Esophagus (tissue), 2 donors: Measurements from ENCODE around the gene RAB6C. TPM values are rescaled to one million over a fixed set of nuclear protein-coding genes. Genes with fewer than 3 reads are reported as not detected.
"Not testable (repeated sequence)": the region's sequence is repeated elsewhere in the genome, so short reads cannot be mapped to it uniquely, and the experiment has no call there.

Experiments used
- H3K27ac ChIP-seq, 2 donors: one replicate each; pipeline ENCODE4 v1.5.1; 2013; ENCODE audit warnings: low read depth in 2 of 2, mild to moderate bottlenecking in 2 of 2, inconsistent platforms in 1 of 2, low read length in 1 of 2, moderate library complexity in 1 of 2
- H3K27me3 ChIP-seq, 2 donors: one replicate each; pipeline ENCODE4 v1.6.1; 2013; ENCODE audit warnings: low read length in 2 of 2, control low read depth in 1 of 2, mild to moderate bottlenecking in 1 of 2; ENCODE audit not compliant: insufficient read depth in 2 of 2, control insufficient read depth in 1 of 2
- H3K36me3 ChIP-seq, 2 donors: one replicate each; pipeline ENCODE4 v1.6.1; 2013; ENCODE audit warnings: low read length in 1 of 2; ENCODE audit not compliant: control insufficient read depth in 2 of 2, insufficient read depth in 2 of 2
- H3K4me1 ChIP-seq, 2 donors: one replicate each; pipeline ENCODE4 v1.6.1; 2013; ENCODE audit warnings: low read length in 1 of 2; ENCODE audit not compliant: control insufficient read depth in 2 of 2, insufficient read depth in 2 of 2
- H3K4me3 ChIP-seq, 2 donors: one replicate each; pipeline ENCODE4 v1.5.1; 2013; ENCODE audit warnings: low read length in 2 of 2, mild to moderate bottlenecking in 2 of 2, low read depth in 1 of 2, moderate library complexity in 1 of 2
- H3K9me3 ChIP-seq, 2 donors: one replicate each; pipeline ENCODE4 v1.6.1; 2013; ENCODE audit warnings: mild to moderate bottlenecking in 2 of 2, low read depth in 1 of 2, low read length in 1 of 2, moderate library complexity in 1 of 2; ENCODE audit not compliant: control insufficient read depth in 2 of 2, insufficient read depth in 1 of 2
- WGBS, 2 donors: extraction: QIAGEN DNeasy Blood & Tissue Kit; methylation state at CpG; one replicate each; pipeline ENCODE4 v1.1.7; 2013; 5-methylcytosine and 5-hydroxymethylcytosine counted together
- polyA plus RNA-seq, 2 donors: library from polyadenylated mRNA; stranded (reverse); fragments of 200-250 nt; gene quantifications; one replicate each; pipeline ENCODE4 v1.2.3, GENCODE V29; 2013
- donor health status: healthy with polysubstance abuse.
- donor health status: Bipolar disorder and iron deficiency.

RAB6C gene
- polyA plus RNA-seq, 2 donors, result 0.02 TPM; not detected in 1

- H3K27ac ChIP-seq, H3K27me3 ChIP-seq, H3K9me3 ChIP-seq, H3K36me3 ChIP-seq, H3K4me1 ChIP-seq, H3K4me3 ChIP-seq: not testable (repeated sequence)
- WGBS, 2 donors, result 46 to 49% methylated on average over 2 of the region's 2 CpGs
Measured at GRCh38 chr2:129947712-129948111, 31.8 kb upstream of the RAB6C start.

GRCh38 chr2:129956171-129956570, 23.3 kb upstream of the RAB6C start:
- WGBS, 2 donors, result 84 to 90% methylated on average over 6 of the region's 6 CpGs
- not testable (repeated sequence) for H3K9me3 ChIP-seq

DNA sequence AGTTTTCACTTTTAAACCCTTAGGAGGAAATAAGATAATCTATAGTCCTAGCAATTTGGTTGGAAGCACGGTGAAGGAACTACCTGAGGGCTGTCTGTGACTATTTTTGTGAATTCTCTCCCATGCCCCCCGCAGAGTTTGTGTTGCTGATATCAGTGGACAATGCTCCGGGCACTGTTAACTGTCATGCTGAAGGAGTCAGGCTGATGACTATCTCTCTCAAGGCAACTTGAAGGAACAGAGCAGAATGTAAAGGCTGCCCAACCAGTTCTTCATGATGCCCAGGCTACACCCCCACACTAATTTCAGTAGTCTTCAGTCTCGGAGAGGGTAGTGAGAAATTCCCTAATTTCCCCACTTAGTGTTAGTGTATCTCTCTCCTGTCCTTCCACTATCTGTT, 21.6 kb upstream of the RAB6C start:
- no peaks in the 10 kb centered on the region for H3K9me3 ChIP-seq
- H3K36me3 ChIP-seq, result no peaks in the 10 kb centered on the region
- WGBS, 2 donors, result 47 to 63% methylated on average over 4 of the region's 4 CpGs
- H3K4me3 ChIP-seq, result no peak overlapping the region
- H3K4me1 ChIP-seq, result no peaks in the 10 kb centered on the region
- H3K27me3 ChIP-seq, result no peaks in the 10 kb centered on the region
- H3K27ac ChIP-seq, result no peak overlapping the region

More at GRCh38 chr2:129956171-129956570, 23.3 kb upstream of the RAB6C start:
- not testable (repeated sequence) for H3K4me1 ChIP-seq, H3K27ac ChIP-seq, H3K36me3 ChIP-seq, H3K27me3 ChIP-seq, H3K4me3 ChIP-seq

- H3K4me1 ChIP-seq, H3K27ac ChIP-seq, H3K9me3 ChIP-seq, H3K36me3 ChIP-seq, H3K27me3 ChIP-seq, H3K4me3 ChIP-seq: not testable (repeated sequence)
- WGBS, 2 donors, result 59% methylated on average over 4 of the region's 4 CpGs
Measured at GRCh38 chr2:129958736-129959135, 20.7 kb upstream of the RAB6C start.

DNA sequence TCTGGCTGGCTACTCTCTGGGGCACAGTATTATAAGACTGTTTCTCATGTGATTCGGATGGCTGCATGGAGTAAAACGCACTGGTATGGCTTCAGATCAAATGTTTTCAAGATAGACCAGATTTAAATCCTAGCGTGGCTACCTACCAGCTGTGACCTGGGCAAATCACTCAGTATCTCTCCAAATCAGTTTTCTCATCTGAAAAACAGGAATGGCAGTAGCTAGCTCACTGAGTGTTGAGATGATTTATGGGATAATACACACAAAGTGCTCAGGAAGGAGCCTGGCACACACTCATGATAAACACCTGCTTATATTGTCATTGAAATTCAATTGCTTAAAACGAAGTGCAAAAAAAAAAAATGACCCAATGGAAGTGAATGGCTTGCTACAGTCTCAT, 10.9 kb upstream of the RAB6C start:
- not testable (repeated sequence) for H3K36me3 ChIP-seq, H3K27me3 ChIP-seq, H3K4me1 ChIP-seq, H3K9me3 ChIP-seq, H3K27ac ChIP-seq, H3K4me3 ChIP-seq
- 32 to 37% methylated on average over 4 of the region's 4 CpGs for WGBS, 2 donors

- no peak overlapping the region for H3K27ac ChIP-seq
- no peaks in the 10 kb centered on the region for H3K36me3 ChIP-seq
- no peak overlapping the region for H3K4me3 ChIP-seq
- no peaks in the 10 kb centered on the region for H3K4me1 ChIP-seq
- H3K9me3 ChIP-seq, result no peaks in the 10 kb centered on the region
- WGBS, 2 donors, result 76 to 77% methylated on average over 9 of the region's 9 CpGs
- H3K27me3 ChIP-seq, result peaks cover 0 to 5% of the 10 kb centered on the region in 2 donors
Measured at GRCh38 chr2:129975016-129975774, 4.3 kb upstream of the RAB6C start.

- H3K4me1 ChIP-seq, H3K36me3 ChIP-seq, H3K27me3 ChIP-seq, H3K9me3 ChIP-seq, H3K27ac ChIP-seq, H3K4me3 ChIP-seq: not testable (repeated sequence)
- 58 to 69% methylated on average over 3 of the region's 3 CpGs for whole genome bisulfite sequencing, 2 donors
Measured at GRCh38 chr2:129976969-129977368, 2.5 kb upstream of the RAB6C start.

- peaks cover 0 to 5% of the 10 kb centered on the region in 2 donors for H3K27me3 ChIP-seq
- no peaks in the 10 kb centered on the region for H3K36me3 ChIP-seq
- no peak overlapping the region for H3K4me3 ChIP-seq
- no peak overlapping the region for H3K27ac ChIP-seq
- no peaks in the 10 kb centered on the region for H3K9me3 ChIP-seq
- WGBS, 2 donors, result 84 to 89% methylated on average over 5 of the region's 5 CpGs
- H3K4me1 ChIP-seq, result no peaks in the 10 kb centered on the region
Measured at GRCh38 chr2:129977986-129978385, 1.5 kb upstream of the RAB6C start.

GRCh38 chr2:129980246-129980645, 780 bp downstream of the RAB6C start:
- WGBS, 2 donors, result 3 to 9% methylated on average over 3 of the region's 13 CpGs
- not testable (repeated sequence) for H3K4me3 ChIP-seq, H3K9me3 ChIP-seq, H3K27ac ChIP-seq, H3K27me3 ChIP-seq, H3K4me1 ChIP-seq, H3K36me3 ChIP-seq

DNA sequence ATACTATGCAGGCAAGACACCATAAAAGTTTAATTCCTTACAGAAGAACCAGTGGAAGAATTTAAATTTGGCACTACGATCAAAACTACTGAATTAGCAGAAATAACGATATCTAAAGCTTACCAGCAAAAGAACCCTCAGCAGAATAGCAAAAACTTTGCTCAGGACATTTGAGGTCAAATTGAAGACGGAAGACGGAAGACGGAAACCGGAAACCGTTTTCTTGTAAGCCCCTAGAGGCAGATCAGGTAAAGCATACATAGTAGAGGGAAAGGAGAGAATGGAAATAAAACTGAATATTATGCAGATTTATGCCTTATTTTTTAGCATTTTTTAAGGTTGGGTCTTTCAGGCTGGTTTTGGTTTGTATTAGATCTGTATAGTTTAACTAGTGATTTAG, 2.2 kb downstream of the RAB6C start:
- H3K4me3 ChIP-seq, H3K4me1 ChIP-seq, H3K36me3 ChIP-seq, H3K27ac ChIP-seq, H3K9me3 ChIP-seq, H3K27me3 ChIP-seq: not testable (repeated sequence)
- 69 to 72% methylated on average over 7 of the region's 7 CpGs for WGBS, 2 donors
